Choroid plexus epithelial cell (primary cell): ENCODE data around the gene CA12.
A peak's percentile ranks its signal among the peaks of the same experiment; 100 is the strongest.
"Not testable (repeated sequence)": the region's sequence is repeated elsewhere in the genome, so short reads cannot be mapped to it uniquely, and the experiment has no call there.

ENCODE experiments used
- DNase-seq: peaks from one replicate; pipeline ENCODE4 v3.0.0-alpha.2; 2010; ENCODE audit warnings: low read depth
- H3K4me3 ChIP-seq: 2 replicates; pipeline ENCODE4 v1.5.1; 2011; ENCODE audit warnings: low read depth, mild to moderate bottlenecking, control low read depth, low read length, moderate library complexity
- TF ChIP-seq, protein P1 (sequence below): conservative IDR thresholded peaks from 2 replicates; pipeline ENCODE4 v1.5.1; 2011; ENCODE audit warnings: low read depth, mild to moderate bottlenecking, control low read depth, inconsistent platforms, low read length, moderate library complexity

The CA12 gene

DNA sequence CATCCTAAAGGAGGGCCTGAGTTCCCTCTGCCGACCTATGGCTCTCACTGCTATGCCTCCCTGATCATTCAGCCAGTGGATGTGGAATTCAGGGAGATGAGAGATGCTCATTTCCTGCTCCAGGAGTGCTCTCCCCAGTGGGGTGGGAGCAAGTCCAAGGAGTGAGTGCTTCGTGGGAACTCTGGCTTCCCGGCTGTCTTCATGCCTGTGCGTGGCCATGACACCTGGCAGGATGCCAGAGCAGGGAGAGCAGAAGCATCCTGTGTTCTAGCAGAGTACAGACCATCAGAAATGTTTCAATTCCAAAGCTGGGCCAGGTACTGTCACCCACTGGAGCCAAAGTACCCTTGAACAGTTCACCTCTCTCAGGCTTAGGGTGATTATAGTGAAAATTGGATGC is 59.1 kb downstream of the CA12 start:
- no peak overlapping the region for H3K4me3 ChIP-seq
- TF ChIP-seq, protein P1, sequence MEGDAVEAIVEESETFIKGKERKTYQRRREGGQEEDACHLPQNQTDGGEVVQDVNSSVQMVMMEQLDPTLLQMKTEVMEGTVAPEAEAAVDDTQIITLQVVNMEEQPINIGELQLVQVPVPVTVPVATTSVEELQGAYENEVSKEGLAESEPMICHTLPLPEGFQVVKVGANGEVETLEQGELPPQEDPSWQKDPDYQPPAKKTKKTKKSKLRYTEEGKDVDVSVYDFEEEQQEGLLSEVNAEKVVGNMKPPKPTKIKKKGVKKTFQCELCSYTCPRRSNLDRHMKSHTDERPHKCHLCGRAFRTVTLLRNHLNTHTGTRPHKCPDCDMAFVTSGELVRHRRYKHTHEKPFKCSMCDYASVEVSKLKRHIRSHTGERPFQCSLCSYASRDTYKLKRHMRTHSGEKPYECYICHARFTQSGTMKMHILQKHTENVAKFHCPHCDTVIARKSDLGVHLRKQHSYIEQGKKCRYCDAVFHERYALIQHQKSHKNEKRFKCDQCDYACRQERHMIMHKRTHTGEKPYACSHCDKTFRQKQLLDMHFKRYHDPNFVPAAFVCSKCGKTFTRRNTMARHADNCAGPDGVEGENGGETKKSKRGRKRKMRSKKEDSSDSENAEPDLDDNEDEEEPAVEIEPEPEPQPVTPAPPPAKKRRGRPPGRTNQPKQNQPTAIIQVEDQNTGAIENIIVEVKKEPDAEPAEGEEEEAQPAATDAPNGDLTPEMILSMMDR = no peak
- DNase-seq = peak; percentile 62

- no peak for DNase-seq
- TF ChIP-seq, protein P1 = no peak
- no peak overlapping the region for H3K4me3 ChIP-seq
Observed at GRCh38 chr15:63321462-63321861, 60.2 kb downstream of the CA12 start.

DNA sequence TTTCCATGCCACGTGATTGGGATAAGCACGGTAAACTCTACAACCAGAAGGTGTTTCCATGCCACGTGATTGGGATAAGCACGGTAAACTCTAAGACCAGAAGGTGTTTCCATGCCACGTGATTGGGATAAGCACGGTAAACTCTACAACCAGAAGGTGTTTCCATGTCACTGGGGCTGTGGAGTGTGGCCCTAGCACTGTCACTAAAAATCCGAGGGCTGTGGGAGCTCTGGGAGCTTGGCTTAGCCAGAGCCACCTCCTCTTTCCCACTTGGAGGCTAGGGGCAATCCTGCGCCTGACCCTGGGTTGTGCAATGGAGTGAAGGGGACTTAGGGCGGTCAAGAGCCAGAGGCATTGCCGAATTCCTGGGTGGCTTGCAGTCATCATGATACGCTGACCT is 60.7 kb downstream of the CA12 start:
- not testable (repeated sequence) for H3K4me3 ChIP-seq, DNase-seq

DNA sequence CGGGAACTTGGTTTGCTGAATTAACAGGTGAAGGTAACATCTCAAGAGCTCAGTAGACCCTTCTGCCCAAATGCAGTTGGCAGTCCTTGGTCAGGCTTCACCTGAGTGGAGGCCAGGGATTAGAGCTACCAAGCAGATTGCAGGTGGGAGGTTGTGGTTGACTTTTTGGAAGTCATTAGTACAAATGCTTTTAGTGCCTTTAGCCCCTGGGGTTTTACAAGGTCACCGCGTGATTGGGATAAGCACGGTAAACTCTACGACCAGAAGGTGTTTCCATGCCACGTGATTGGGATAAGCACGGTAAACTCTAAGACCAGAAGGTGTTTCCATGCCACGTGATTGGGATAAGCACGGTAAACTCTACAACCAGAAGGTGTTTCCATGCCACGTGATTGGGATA is 61.2 kb downstream of the CA12 start:
- not testable (repeated sequence) for DNase-seq, H3K4me3 ChIP-seq

- TF ChIP-seq, protein P1 = no peak
- no peak overlapping the region for H3K4me3 ChIP-seq
- no peak for DNase-seq
Observed at GRCh38 chr15:63319065-63319464, 62.6 kb downstream of the CA12 start.

DNA sequence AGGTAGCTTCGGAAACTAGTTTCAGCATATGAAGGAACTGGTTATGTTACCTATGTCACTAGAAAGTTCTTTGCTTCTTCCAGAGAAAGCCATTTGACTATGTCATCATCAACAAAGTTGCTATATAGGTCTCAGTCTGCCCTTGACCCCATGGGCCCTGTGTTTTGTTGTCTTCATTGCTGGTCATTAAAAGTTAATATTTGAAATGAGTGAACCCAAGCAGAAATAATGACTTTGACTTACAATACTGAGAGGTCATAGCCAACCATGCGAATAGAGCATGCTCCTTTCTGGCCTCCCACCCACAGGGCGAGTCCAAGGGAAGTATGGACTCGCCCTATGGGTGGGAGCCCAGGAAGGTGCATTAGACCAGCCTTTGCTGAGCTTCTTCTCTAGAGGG is 63.3 kb downstream of the CA12 start:
- DNase-seq = no peak
- H3K4me3 ChIP-seq = no peak overlapping the region
- TF ChIP-seq, protein P1 = no peak

DNA sequence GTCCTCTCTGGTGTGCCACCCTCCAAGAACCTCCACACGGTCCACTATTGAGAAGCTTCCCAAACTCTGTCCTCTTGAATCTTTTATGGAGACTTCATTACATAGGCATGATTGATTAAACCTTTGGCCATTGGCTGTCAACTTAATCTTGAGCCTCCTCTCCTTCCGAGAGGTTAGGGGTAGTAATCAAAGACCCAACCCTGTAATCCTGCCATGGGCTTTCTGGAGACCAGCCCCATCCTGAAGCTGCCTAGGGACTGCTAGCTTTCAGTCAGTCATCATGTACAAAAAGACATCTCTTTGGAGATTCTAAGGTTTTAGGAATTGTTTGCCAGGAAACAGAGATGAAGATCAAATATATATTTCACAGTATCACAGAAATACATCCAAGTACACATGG is 67.2 kb downstream of the CA12 start:
- TF ChIP-seq, protein P1 = no peak
- no peak overlapping the region for H3K4me3 ChIP-seq
- no peak for DNase-seq

DNA sequence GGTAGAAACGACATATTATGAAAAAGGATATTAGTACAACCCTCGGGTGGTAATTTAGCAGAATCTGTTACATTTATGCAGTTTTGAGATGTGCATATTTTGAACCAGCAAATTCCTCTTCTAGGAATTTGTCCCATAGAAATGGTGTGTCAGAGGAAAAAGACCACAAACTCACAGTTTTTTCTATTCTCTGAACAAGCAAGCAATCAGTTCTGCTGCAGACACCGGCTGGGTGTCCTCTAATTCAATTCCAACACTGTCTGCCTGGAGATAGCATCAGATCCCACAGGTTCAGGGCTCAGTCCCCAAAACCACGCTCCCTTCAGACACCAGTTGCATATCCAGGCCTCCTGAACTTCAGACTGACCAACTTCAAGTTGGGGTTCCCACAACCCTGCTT is 67.8 kb downstream of the CA12 start:
- TF ChIP-seq, protein P1 = no peak
- no peak overlapping the region for H3K4me3 ChIP-seq
- no peak for DNase-seq
